ENCODE results near the gene SOX6.

The SOX6 gene

GRCh38 chr11:16296273-16296672 is 60.1 kb downstream of the SOX6 start:
- no peaks in the 10 kb centered on the region for H3K27me3 ChIP-seq
- no peak overlapping the region for H3K4me3 ChIP-seq (ENCODE audit: low read depth in 1 of 2, low read length in 1 of 2)
- no peaks in the 10 kb centered on the region for H3K36me3 ChIP-seq
- H3K9me3 ChIP-seq, result no peaks in the 10 kb centered on the region
- no peak overlapping the region for H3K27ac ChIP-seq
- TF ChIP-seq CTCF (IDR thresholded peaks at IDR 0.05), result no peak
- no peaks in the 10 kb centered on the region for H3K4me1 ChIP-seq (ENCODE audit: control insufficient read depth in 1 of 2, insufficient read depth in 1 of 2, low read depth in 1 of 2, low read length in 1 of 2)

- H3K27me3 ChIP-seq, result no peaks in the 10 kb centered on the region
- H3K9me3 ChIP-seq, result no peaks in the 10 kb centered on the region
- no peak overlapping the region for H3K4me3 ChIP-seq (ENCODE audit: low read depth in 1 of 2, low read length in 1 of 2)
- no peaks in the 10 kb centered on the region for H3K36me3 ChIP-seq
- TF ChIP-seq CTCF (IDR thresholded peaks at IDR 0.05), result no peak
- H3K4me1 ChIP-seq (ENCODE audit: control insufficient read depth in 1 of 2, insufficient read depth in 1 of 2, low read depth in 1 of 2, low read length in 1 of 2), result no peaks in the 10 kb centered on the region
- no peak overlapping the region for H3K27ac ChIP-seq
These were observed 60.8 kb downstream of the SOX6 start for GRCh38 chr11:16295592-16295991.

- Histone ChIP-seq H3K9me3 (no peaks in the 10 kb centered on the region), H3K36me3 (no peaks in the 10 kb centered on the region), H3K27ac (no peak overlapping the region), H3K4me3 (ENCODE audit: low read depth in 1 of 2, low read length in 1 of 2) (no peak overlapping the region), H3K27me3 (no peaks in the 10 kb centered on the region), H3K4me1 (ENCODE audit: control insufficient read depth in 1 of 2, insufficient read depth in 1 of 2, low read depth in 1 of 2, low read length in 1 of 2) (no peaks in the 10 kb centered on the region)
- TF ChIP-seq CTCF (IDR thresholded peaks at IDR 0.05), result no peak
These were observed 63.1 kb downstream of the SOX6 start for GRCh38 chr11:16293204-16293681.

GRCh38 chr11:16292167-16292859 is 64.0 kb downstream of the SOX6 start:
- no peak for TF ChIP-seq CTCF (IDR thresholded peaks at IDR 0.05)
- no peaks in the 10 kb centered on the region for H3K9me3 ChIP-seq
- no peak overlapping the region for H3K27ac ChIP-seq
- H3K36me3 ChIP-seq, result no peaks in the 10 kb centered on the region
- H3K27me3 ChIP-seq, result no peaks in the 10 kb centered on the region
- H3K4me1 ChIP-seq (ENCODE audit: control insufficient read depth in 1 of 2, insufficient read depth in 1 of 2, low read depth in 1 of 2, low read length in 1 of 2), result no peaks in the 10 kb centered on the region
- no peak overlapping the region for H3K4me3 ChIP-seq (ENCODE audit: low read depth in 1 of 2, low read length in 1 of 2)

GRCh38 chr11:16291729-16292128 is 64.6 kb downstream of the SOX6 start:
- H3K4me1 ChIP-seq (ENCODE audit: control insufficient read depth in 1 of 2, insufficient read depth in 1 of 2, low read depth in 1 of 2, low read length in 1 of 2), result no peaks in the 10 kb centered on the region
- no peak for TF ChIP-seq CTCF (IDR thresholded peaks at IDR 0.05)
- no peaks in the 10 kb centered on the region for H3K27me3 ChIP-seq

More at GRCh38 chr11:16291729-16292128, 64.6 kb downstream of the SOX6 start:
- Histone ChIP-seq H3K9me3 (no peaks in the 10 kb centered on the region), H3K36me3 (no peaks in the 10 kb centered on the region), H3K27ac (no peak overlapping the region), H3K4me3 (ENCODE audit: low read depth in 1 of 2, low read length in 1 of 2) (no peak overlapping the region)
